Tibial nerve (tissue), 4 donors: ENCODE data around the gene CORO2B. TPM values are rescaled to one million over a fixed set of nuclear protein-coding genes. Genes with fewer than 3 reads are reported as not detected.
A peak's percentile ranks its signal among the peaks of the same experiment; 100 is the strongest.

Experiments used
- DNase-seq, 2 donors: peaks; one replicate each; pipeline ENCODE4 v3.0.0-alpha.2; 2019; ENCODE audit warnings: low spot score in 2 of 2
- H3K27ac ChIP-seq, 4 donors: fragments of 200-600 bp; sonication (generic) in 3 of 4; one replicate each; pipeline ENCODE4 v1.5.1; 2017 to 2019; ENCODE audit warnings: mild to moderate bottlenecking in 1 of 4
- H3K27me3 ChIP-seq, 2 donors: fragments of 200-600 bp; sonication (generic) in 1 of 2; one replicate each; pipeline versions ENCODE4 v1.5.1 to v1.6.0; 2017 to 2019
- H3K36me3 ChIP-seq, 3 donors: fragments of 200-600 bp; sonication (generic); one replicate each; pipeline ENCODE4 v1.5.1; 2018 to 2019
- H3K4me1 ChIP-seq, 4 donors: fragments of 200-600 bp; sonication (generic) in 3 of 4; one replicate each; pipeline ENCODE4 v1.5.1; 2017 to 2019
- H3K4me3 ChIP-seq, 4 donors: fragments of 200-600 bp; sonication (generic) in 3 of 4; one replicate each; pipeline ENCODE4 v1.5.1; 2017 to 2019; ENCODE audit warnings: mild to moderate bottlenecking in 1 of 4, moderate library complexity in 1 of 4
- H3K9me3 ChIP-seq, 4 donors: fragments of 200-600 bp; sonication (generic) in 3 of 4; one replicate each; pipeline ENCODE4 v1.5.1; 2017 to 2019
- CTCF ChIP-seq, 5 experiments: fragments of 200-600 bp in 3 of 5; fragments of 450-650 bp in 2 of 5; sonication (generic) in 3 of 5; IDR thresholded peaks; one replicate each; pipeline ENCODE4 v1.5.1; 2016 to 2019; ENCODE audit warnings: antibody characterized with exemption in 5 of 5, mild to moderate bottlenecking in 3 of 5, moderate library complexity in 2 of 5
- EP300 ChIP-seq, 2 donors: sonication (generic); formaldehyde crosslinking; IDR thresholded peaks; one replicate each; pipeline ENCODE4 v1.6.1; 2017; ENCODE audit warnings: antibody characterized with exemption in 2 of 2, mild to moderate bottlenecking in 1 of 2
- POLR2A ChIP-seq, 2 donors: fragments of 450-650 bp; IDR thresholded peaks; one replicate each; pipeline ENCODE4 v1.6.1; 2017; ENCODE audit warnings: antibody characterized with exemption in 2 of 2, mild to moderate bottlenecking in 2 of 2, moderate library complexity in 2 of 2
- WGBS, 2 donors: methylation state at CpG; one replicate each; pipeline ENCODE4 v1.1.5; 2018; 5-methylcytosine and 5-hydroxymethylcytosine counted together
- total RNA-seq, 4 donors: library from RNA; depleted of rRNA; stranded (reverse); fragments of >200 nt; gene quantifications; one replicate each; pipeline ENCODE4 v1.1.0, GENCODE V29; 2016

The CORO2B gene
- total RNA-seq, 4 donors from 2014 or later = 6.3 to 12.6 (median 9.6) TPM

- no peaks in the 10 kb centered on the region for H3K9me3 ChIP-seq
- H3K27me3 ChIP-seq = no peaks in the 10 kb centered on the region
- 60 to 83% methylated on average over 6 to 7 of the region's 7 CpGs for WGBS, 2 donors
- DNase-seq = no peak
- H3K4me1 ChIP-seq = peaks cover 0 to 79% (median 12%) of the 10 kb centered on the region in 4 donors
- peak overlapping the region in 3 of 4 donors; percentile 50 to 92 (median 60) for H3K27ac ChIP-seq
- H3K36me3 ChIP-seq = no peaks in the 10 kb centered on the region
- no peak for TF ChIP-seq CTCF (IDR thresholded peaks at IDR 0.05)
- H3K4me3 ChIP-seq = no peak overlapping the region
These were observed 4.5 kb downstream of the CORO2B start for GRCh38 chr15:68583321-68583720.

GRCh38 chr15:68583936-68584755, 5.4 kb downstream of the CORO2B start:
- H3K36me3 ChIP-seq = no peaks in the 10 kb centered on the region
- H3K27me3 ChIP-seq = no peaks in the 10 kb centered on the region
- no peaks in the 10 kb centered on the region for H3K9me3 ChIP-seq
- no peak for DNase-seq
- peaks cover 0 to 74% (median 12%) of the 10 kb centered on the region in 4 donors for H3K4me1 ChIP-seq
- peak overlapping the region in 3 of 4 donors; percentile 50 to 92 (median 77) for H3K27ac ChIP-seq
- H3K4me3 ChIP-seq = no peak overlapping the region
- TF ChIP-seq POLR2A (IDR thresholded peaks at IDR 0.05) = no peak
- TF ChIP-seq CTCF (IDR thresholded peaks at IDR 0.05) = no peak
- no peak for TF ChIP-seq EP300 (IDR thresholded peaks at IDR 0.05)
- WGBS, 2 donors = 70 to 71% methylated on average over 12 of the region's 12 CpGs

GRCh38 chr15:68584756-68585573, 6.2 kb downstream of the CORO2B start:
- Histone ChIP-seq H3K4me1 (peaks cover 0 to 74% (median 10%) of the 10 kb centered on the region in 4 donors), H3K9me3 (no peaks in the 10 kb centered on the region), H3K4me3 (no peak overlapping the region), H3K36me3 (no peaks in the 10 kb centered on the region), H3K27ac (peak overlapping the region in 3 of 4 donors; percentile 50 to 92 (median 77)), H3K27me3 (no peaks in the 10 kb centered on the region)
- no peak for DNase-seq
- 66 to 68% methylated on average over 13 of the region's 13 CpGs for WGBS, 2 donors
- TF ChIP-seq POLR2A (IDR thresholded peaks at IDR 0.05) (no peak), CTCF (IDR thresholded peaks at IDR 0.05) (no peak), EP300 (IDR thresholded peaks at IDR 0.05) (no peak)

GRCh38 chr15:68585574-68586273, 6.9 kb downstream of the CORO2B start:
- Histone ChIP-seq H3K9me3 (no peaks in the 10 kb centered on the region), H3K27ac (peak overlapping the region in 2 of 4 donors; percentile 77 to 92), H3K36me3 (no peaks in the 10 kb centered on the region), H3K4me1 (peaks cover 0 to 75% (median 13%) of the 10 kb centered on the region in 4 donors), H3K27me3 (no peaks in the 10 kb centered on the region), H3K4me3 (no peak overlapping the region)
- no peak for DNase-seq
- no peak for TF ChIP-seq CTCF (IDR thresholded peaks at IDR 0.05)
- TF ChIP-seq EP300 (IDR thresholded peaks at IDR 0.05) = no peak
- no peak for TF ChIP-seq POLR2A (IDR thresholded peaks at IDR 0.05)
- 70 to 76% methylated on average over 8 of the region's 8 CpGs for WGBS, 2 donors
